Erythroblast (primary cell): ENCODE measurements around the gene MSI2.

ENCODE experiments used
- GATA1 ChIP-seq: IDR thresholded peaks from 2 replicates; pipeline ENCODE4 v1.6.1; 2011; ENCODE audit warnings: low read depth, mild to moderate bottlenecking, control low read depth, low read length, moderate library complexity
- POLR2A ChIP-seq: IDR thresholded peaks from 2 replicates; pipeline ENCODE4 v1.6.1; 2011; ENCODE audit warnings: mild to moderate bottlenecking, low read length

GRCh38 chr17:57532966-57533365, 276.6 kb downstream of the MSI2 start:
- no peak for TF ChIP-seq POLR2A
- TF ChIP-seq GATA1: no peak
